Ishikawa (cell line): ENCODE results near the gene TEX35.

Experiments
- CEBPB ChIP-seq: IDR thresholded peaks from 2 replicates; pipeline ENCODE4 v1.6.1; 2012
- CREB1 ChIP-seq: IDR thresholded peaks from 2 replicates; pipeline ENCODE4 v1.6.1; 2012; ENCODE audit warnings: low read depth
- EGR1 ChIP-seq: IDR thresholded peaks from 2 replicates; pipeline ENCODE4 v1.6.1; 2012
- EP300 ChIP-seq: IDR thresholded peaks from 2 replicates; pipeline ENCODE4 v1.6.1; 2012; ENCODE audit warnings: borderline replicate concordance
- FOXM1 ChIP-seq: IDR thresholded peaks from 2 replicates; pipeline ENCODE4 v1.6.1; 2012; ENCODE audit warnings: low read depth, borderline replicate concordance
- MAX ChIP-seq: IDR thresholded peaks from 2 replicates; pipeline ENCODE4 v1.6.1; 2012
- NFIC ChIP-seq: IDR thresholded peaks from 2 replicates; pipeline ENCODE4 v1.6.1; 2012
- RAD21 ChIP-seq: IDR thresholded peaks from 2 replicates; pipeline ENCODE4 v1.6.1; 2012; ENCODE audit warnings: low read depth
- REST ChIP-seq: IDR thresholded peaks from 2 replicates; pipeline ENCODE4 v1.6.1; 2012; ENCODE audit warnings: low read depth, mild to moderate bottlenecking
- TAF1 ChIP-seq: IDR thresholded peaks from 2 replicates; pipeline ENCODE4 v1.6.1; 2012; ENCODE audit warnings: low read depth, mild to moderate bottlenecking
- TCF12 ChIP-seq: IDR thresholded peaks from 2 replicates; pipeline ENCODE4 v1.6.1; 2012; ENCODE audit warnings: low read depth
- TEAD4 ChIP-seq: IDR thresholded peaks from 2 replicates; pipeline ENCODE4 v1.6.1; 2012
- USF1 ChIP-seq: IDR thresholded peaks from 2 replicates; pipeline ENCODE4 v1.6.1; 2012
- YY1 ChIP-seq: IDR thresholded peaks from 2 replicates; pipeline ENCODE4 v1.6.1; 2012; ENCODE audit warnings: low read depth
- ZBTB7A ChIP-seq: IDR thresholded peaks from 2 replicates; pipeline ENCODE4 v1.6.1; 2012; ENCODE audit warnings: low read depth

TEX35 gene

GRCh38 chr1:178484698-178485225 is 28.1 kb upstream of the TEX35 start:
- TF ChIP-seq RAD21 (no peak), USF1 (no peak), NFIC (no peak), ZBTB7A (no peak), FOXM1 (no peak), TCF12 (no peak), TEAD4 (no peak), YY1 (no peak), REST (no peak), EP300 (no peak), MAX (no peak), EGR1 (no peak), TAF1 (no peak), CEBPB (no peak), CREB1 (no peak)

DNA sequence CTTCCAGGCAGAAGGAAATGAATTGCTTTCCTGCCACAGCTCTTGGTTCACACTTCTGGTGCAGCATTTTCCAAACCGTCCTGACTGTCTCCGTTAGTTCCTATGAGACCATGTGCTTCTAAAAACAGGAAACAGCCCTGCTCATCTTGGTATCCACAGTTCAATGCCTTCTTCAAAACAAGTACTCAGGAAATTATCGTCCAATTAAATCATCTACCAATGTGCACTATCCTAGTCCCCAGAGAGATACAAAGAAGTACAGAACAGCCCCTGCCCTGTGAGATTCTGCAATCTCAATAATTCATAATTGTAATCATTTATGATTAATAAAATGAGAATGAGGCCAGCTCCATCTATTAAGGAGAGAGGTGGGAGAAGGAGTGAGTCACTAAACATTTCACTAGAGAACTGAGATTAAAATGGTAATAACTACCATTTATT is 27.3 kb upstream of the TEX35 start:
- TF ChIP-seq TAF1 (no peak), RAD21 (no peak), EP300 (no peak), USF1 (no peak)

DNA sequence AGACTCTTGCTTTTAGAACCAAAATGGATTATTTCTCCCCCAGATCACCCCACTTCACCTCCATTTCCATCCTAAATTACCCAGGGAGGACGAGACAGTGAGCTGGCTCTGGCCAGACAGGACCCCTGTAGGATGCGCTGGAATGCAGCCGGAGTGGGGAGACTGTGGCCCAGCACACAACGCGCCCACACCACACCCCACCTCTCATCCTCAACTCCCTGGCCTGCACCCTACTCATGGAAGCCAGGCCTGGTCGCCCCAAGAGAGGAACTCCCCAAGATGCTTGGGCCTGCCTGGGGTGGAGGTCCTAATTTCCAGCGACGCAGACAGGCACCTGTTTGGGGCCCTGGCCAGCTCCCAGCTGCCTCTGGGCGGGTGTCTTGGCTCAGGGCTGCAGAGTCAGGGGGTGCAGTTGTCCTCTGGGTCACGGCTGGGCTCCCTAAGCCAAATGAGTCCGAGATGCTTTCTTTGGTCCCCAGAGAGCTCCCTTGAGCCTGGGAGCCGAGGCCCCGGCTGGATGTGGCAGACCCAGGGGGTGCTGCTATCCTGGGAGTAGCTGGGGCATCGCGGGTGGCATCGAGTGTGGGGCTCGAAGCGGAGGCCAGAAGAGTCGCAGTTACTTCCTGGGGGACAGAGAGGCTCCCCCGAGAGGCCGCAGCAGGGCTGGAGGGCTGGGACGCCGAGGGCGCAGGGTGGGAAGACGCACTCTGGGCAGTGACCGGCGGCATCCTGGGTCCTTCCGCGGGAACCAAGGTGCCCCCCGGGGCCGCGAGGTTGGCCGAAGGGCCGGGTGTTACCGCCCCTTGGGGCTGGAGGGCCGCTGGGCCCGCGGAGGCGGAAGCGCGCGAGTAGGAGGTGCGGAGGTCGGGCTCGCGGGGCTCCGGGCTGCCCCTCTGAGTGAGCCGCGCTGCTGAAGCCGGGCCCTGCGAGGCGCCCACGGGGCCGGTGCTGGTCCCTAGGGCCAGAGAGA is 26.5 kb upstream of the TEX35 start:
- TF ChIP-seq CREB1 (no peak), USF1 (no peak), NFIC (no peak), CEBPB (no peak), TAF1 (no peak), EGR1 (no peak), TEAD4 (no peak), EP300 (no peak), YY1 (no peak), FOXM1 (no peak), TCF12 (no peak), REST (no peak), RAD21 (no peak), MAX (no peak)

- TF ChIP-seq CEBPB, result no peak
- no peak for TF ChIP-seq USF1
- no peak for TF ChIP-seq ZBTB7A
- TF ChIP-seq FOXM1, result no peak
- TF ChIP-seq TAF1, result no peak
- no peak for TF ChIP-seq MAX
- no peak for TF ChIP-seq CREB1
- no peak for TF ChIP-seq RAD21
- no peak for TF ChIP-seq EGR1
- no peak for TF ChIP-seq NFIC
- TF ChIP-seq TCF12, result no peak
Observed at GRCh38 chr1:178487070-178487615, 25.8 kb upstream of the TEX35 start.
